HPDE6-E6E7 (cell line): ENCODE results near the gene DNAJC9.
"Not testable (repeated sequence)": the region's sequence is repeated elsewhere in the genome, so short reads cannot be mapped to it uniquely, and the experiment has no call there.

Source experiments
- DNase-seq: peaks from one replicate; pipeline ENCODE4 v3.0.0; 2011; ENCODE audit warnings: missing footprints; ENCODE audit errors: extremely low spot score

The DNAJC9 gene, protein sequence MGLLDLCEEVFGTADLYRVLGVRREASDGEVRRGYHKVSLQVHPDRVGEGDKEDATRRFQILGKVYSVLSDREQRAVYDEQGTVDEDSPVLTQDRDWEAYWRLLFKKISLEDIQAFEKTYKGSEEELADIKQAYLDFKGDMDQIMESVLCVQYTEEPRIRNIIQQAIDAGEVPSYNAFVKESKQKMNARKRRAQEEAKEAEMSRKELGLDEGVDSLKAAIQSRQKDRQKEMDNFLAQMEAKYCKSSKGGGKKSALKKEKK

DNA sequence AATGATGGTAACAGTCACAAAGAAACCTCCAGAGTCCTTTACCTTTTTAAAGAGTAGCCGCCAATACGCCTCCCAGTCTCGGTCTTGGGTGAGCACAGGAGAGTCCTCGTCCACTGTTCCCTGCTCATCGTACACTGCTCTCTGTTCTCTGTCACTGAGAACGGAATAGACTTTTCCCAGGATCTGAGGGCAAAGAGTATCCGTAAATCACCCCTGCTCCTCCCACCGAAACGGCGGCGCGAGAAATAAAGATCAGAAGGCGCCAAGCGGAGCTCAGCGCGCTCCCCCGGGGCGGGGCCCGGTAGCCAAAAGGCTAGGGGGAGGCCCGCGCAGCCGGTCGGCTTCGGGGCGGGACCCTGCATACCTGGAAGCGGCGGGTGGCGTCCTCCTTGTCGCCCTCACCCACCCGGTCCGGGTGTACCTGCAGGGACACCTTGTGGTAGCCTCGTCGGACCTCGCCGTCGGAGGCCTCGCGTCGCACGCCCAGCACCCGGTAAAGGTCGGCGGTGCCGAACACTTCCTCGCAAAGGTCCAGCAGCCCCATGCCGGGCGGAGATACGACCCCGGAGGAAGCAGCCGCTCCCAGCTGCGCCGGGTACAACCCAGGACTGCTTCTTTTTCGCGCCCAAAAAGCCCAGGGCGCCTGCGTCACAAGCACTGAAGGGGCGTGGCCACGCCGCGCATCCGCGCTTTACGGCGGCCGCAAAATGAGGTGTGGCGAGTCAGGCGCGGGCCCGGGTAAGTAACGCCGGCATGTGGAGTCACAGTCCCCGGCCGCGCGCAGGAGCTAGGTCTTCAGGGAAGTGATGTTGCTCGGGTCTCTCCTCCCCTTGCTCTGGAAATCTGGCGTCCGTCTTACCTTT, at the start of gene DNAJC9:
DNAJC9 (minus strand) TSS at position 610 of the 863 bp plus-strand sequence; CDS start at position 544, 66 bp downstream.
- DNase-seq, result peak; percentile 74

DNA sequence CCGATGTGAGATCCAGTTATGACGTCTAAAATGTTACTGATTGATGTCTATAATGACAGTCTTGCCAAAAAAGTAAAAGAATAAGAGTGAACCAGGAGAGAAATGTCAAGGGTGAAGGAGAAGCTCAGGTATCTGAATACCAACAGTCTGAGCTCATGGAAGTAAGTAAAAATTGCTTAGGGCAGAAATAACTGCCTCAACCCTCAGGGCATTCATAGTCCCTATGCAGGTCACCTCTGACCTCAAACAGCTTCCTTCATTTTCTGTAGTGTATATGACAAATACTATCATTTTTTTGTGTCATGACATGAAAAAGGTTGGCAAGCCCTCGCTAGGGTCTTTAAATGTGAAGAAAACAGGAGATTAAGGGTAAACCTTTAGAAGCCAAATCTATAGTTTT, 46.4 kb upstream of the DNAJC9 start:
- no peak for DNase-seq

DNA sequence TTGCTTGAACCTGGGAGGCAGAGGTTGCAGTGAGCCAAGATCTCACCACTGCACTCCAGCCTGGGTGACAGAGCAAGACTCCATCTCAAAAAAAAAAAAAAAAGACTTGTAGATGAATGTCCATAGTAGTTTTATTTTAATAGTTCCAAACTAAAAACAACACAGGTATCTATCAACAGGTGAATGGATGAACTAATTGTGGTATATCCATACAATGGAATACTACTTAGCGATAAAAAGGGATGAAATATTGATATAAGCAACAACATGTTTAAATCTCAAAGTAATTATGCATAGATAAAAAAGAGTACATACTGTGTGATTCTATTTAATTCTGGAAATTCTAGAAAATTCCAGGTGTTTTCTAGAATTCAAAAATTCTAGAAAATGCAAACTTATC, 42.9 kb upstream of the DNAJC9 start:
- DNase-seq, result no peak

DNA sequence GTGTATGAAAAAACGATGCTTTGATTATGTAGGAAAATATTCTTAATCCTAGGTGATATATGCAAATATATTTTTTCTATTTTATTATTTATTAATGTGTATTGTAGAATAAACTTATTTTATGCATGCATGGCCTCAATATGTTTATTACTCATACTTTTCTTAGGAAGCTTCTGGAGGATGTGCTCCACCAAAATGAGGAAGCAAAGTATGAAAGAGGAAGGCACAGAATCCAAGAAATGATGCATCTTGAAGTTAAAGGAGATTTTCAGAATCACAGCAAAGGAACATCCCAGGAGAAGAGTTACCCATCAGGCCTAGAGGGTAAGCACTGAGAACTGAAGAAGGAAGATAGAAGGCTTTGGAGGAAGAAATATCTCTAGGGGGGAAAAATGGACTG, 40.4 kb upstream of the DNAJC9 start:
- DNase-seq, result no peak

DNA sequence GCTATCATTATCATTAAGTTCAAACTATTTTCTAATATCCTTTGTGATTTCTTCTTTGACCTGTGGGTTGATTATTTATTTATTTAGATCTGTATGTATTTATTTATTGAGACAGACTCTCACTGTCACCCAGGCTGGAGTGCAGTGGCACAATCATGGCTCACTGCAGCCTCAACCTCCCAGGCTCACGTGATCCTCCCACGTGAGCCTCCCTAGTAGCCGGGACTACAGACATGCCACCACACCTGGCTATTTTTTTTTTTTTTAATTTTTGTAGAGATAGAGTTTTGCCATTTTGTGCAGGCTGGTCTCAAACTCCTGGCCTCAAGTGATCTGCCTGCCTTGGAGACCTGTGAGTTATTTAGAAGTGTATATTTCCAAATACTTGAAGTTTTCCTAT, 34.0 kb upstream of the DNAJC9 start:
- DNase-seq, result no peak

DNA sequence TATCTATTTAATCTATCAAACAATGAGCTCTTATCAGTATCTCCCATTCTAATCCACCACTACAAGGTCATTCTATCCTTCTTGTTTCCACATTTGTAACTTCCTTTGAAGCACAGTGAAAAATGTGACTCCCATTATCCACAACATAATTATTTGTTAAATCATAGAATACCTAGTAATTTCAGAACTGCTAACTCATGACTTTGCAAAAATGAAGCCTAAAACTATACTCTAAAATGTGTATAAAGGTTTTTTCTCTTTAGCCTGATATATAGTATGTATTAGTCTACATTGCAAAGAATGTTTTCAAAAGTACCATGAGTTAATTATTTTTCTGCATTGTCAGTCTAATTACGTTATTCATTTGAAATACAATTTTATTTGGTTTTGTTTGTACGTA, 17.4 kb upstream of the DNAJC9 start:
- no peak for DNase-seq

DNA sequence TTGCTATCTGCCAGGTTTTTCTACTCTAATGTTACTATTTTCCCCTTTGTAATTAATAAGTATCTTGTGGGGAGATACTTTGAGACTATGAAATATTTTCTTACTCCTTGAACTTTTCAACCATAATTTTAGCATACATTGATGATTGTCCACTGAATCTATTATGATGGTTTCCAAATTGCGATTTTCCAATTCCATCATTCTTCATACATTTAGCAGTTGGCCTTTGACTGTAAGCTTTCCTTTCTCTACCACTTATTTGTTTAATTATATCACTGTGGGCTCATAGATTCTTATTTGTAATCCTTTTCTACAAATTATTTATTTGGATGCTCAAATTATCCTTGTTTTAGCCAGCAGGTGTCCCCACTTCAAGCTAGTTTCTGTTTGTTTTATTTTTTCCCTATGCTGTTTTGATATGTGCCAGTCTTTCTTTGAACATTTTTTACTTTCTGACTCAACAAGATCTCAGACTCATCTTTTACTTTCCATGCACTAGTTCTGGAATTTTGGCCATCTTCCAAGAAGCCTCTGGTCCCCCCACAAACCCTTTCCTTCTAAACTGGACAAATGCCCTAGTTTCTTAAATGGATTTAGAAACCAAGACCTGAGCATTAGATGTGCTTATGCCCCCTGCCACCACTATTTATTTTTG, 16.8 kb upstream of the DNAJC9 start:
- no peak for DNase-seq

DNA sequence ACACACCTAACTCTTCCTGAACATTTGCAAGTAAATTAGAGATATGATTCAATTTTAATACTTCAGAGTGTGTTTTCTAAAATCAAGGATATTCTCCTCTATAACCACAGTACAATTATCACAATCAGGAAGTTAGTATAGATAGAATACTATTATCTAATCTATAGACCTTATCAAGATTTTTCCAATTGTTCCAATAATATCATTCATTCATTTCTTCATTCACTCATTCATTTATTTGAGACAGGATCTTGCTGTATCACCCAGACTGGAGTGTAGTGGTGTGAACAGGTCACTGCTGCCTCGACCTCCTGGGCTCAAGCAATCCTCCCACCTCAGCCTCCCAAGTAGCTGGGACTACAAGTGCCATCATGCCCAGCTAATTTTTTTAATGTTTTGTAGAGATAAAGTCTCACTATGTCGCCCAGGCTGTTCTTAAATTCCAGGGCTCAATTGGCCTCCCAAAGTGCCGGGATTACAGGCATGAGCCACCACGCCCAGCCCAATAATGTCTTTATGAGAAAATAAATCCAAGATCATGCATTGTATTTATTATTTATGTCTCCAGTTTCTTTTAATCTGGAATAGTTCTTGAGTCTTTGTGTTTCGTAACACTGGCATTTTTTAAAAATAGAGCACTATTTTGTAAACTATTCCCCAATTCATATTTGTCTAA, 16.0 kb upstream of the DNAJC9 start:
- no peak for DNase-seq

DNA sequence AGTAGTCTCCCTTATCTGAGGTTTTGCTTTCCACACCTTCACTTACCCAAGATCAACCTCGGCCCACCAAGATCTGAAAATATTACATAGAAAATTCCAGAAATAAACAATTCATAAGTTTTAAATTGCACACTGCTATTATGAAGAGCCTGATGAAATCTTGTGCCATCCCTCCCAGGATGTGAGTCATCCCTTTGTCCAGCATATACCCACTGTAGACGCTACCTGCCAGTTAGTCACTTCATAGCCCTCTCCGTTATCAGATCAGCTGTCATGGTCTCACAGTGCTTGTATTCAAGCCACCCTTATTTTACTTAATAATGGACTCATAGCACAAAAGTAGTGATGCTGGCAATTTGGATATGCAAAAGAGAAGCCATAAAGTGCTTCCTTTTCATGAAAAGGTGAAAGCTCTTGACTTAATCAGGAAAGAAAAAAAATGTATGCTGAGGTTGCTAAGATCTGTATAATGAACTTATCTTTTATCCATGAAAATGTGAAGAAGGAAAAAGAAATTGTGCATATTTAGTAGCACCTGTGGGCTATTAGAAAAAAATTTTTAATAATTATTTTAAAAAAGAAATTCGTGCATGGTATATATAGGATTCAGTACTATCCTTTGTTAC, 15.2 kb upstream of the DNAJC9 start:
- peak; percentile 64 for DNase-seq

DNA sequence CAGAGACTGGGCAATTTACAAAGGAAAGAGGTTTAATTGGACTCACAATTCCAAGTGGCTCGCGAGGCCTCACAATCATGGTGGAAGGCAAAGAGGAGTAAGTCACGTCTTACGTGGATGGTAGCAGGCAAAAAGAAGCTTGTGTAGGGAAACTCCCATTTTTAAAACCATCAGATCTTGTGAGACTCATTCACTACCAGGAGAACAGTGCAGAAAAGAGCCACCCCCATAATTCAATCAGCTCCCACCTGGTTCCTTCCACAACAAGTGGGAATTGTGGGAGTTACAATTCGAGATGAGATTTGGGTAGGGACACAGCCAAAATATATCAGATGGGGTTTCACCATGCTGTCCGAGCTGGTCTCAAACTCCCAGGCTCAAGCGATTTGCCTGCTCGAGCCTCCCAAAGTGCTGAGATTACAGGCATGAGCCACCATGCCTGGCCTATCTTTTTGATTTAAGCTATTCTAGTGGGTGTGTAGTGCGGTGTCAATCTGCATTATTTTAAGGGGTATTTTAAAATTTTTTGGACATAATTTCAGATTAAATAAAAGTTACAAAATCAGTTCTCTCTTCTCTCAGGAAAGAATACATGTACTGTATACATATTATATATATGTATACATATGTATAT, 14.4 kb upstream of the DNAJC9 start:
- DNase-seq, result no peak

DNA sequence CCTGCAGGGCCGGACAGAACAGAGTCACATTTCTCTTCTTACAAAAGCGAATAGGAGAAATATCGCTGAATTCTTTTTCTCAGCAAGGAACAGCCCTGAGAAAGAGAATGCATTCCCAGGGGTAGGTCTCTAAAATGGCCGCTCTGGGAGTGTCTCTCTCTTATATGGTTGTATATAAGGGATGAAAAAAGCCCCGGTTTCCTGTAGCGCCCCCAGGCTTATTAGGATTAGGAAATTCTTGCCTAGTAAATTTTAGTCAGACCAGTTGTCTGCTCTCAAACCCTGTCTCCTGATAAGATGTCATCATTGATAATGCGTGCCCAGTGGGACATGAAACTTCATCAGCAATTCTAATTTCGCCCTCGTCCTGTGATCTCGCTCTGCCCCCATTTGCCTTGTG, 11.6 kb upstream of the DNAJC9 start:
- not testable (repeated sequence) for DNase-seq

DNA sequence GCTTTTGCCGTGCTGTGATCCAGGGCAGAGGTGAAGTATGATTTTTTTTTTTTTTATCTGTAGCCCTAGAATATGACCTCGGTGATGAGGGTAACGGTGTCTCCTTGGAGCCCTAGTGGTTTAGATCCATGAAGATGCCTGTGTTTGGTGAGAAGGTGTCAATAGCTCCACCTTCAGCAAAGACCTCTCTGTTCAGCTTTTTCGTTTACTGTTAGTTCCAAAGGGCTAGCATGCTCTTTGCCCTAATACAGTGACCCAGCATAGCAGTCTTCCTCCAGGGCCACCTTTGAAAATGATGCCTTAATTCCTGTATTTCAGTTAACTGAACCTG, 6.1 kb upstream of the DNAJC9 start:
- no peak for DNase-seq

DNA sequence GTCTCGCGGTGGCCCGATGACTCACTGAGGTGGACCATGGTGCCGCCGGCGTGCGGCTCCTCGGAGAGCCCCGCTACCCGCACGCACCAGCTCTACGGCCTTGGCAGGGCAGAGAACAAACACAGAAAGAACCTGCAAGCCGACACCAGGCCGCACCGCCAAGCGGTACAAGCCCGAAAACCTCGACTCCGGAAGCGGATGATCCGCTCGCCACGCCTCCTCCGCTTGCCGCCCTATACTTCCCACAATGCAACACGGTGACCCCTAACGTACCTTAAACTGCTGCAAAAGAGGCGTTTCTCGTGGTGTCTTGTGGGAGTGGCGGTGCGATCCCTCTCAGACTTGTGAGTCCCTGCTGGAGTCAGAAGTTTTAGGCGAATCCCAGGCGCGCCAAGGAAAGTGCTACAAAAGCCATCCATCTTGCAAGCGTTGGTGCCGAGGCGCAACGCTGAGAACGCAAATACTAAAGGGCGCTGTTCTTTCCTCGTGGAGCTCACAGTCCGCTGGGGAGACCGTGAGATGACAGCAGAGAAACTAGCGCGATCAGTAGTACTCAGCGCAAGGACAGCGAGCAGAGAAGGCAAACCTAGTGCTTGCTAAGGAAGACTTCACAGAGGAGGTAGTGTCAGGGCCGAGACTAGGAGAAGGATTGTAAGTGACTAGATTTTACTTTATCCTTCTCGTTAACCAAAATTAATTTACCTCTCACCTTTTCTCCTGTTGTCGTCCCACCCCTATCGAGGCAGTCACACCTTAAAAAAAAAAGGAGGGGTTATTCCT, 5.6 kb upstream of the DNAJC9 start, which contains the start of gene MRPS16:
MRPS16 (minus strand) TSS at position 200 of the 780 bp plus-strand sequence; CDS start at position 38, 162 bp downstream.
- peak; percentile 83 for DNase-seq

DNA sequence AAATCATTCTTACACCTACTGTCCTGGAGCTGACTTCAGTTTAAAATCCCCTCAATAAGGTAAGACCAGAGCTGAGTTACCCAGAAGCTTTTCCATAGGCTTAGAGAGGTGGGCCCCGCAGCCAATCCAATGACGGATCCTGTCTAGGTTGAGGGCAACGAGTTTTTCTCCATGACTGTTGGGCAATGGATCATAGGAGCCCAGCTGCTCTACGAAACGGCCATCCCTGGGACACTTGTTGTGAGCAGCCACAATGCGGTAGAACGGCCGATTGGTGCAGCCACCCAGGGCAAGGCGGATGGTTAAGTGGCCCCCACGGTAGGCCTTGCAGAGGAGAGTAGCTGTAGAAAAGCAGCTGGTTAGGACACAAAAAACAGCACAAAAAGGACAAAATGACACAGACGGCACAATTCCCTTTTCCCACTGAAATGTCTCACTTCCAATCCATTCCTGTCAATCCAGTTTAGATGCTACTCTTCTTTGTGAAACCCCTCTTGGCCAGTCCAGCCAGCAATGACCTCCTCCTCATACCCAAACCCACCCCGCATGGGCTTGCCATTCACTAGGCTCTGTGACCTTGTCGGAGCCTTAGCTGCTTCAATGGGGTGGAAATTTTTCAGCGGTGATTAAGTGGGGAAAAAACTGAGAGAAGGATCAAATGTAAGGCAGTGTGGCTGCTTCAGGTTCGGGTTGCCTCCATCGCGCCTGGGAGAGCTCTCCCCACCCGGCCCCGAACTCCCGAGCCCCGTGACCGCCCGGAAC, 4.8 kb upstream of the DNAJC9 start:
- DNase-seq, result no peak

DNA sequence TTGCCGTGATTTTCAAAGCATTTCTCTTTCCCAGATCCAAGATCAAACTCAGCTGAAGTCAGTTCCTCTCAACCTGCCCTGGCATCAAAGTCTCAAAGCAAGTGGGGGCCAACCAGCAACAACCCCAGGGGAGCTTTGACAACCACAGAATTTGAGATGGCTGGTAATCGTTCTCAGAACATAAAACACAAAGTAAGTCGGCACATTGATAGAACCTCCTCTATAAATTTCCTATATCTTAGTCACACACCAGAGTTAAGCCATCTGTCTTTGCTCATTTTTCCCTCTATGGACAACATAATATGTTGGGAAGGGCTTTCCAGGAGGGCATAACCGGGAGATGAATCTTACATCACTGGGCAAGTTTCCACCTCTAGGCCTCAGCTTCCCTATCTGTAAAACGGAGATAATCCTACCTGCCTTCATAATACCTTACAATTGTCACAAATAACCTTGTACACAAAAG, 1.2 kb upstream of the DNAJC9 start:
- no peak for DNase-seq

DNA sequence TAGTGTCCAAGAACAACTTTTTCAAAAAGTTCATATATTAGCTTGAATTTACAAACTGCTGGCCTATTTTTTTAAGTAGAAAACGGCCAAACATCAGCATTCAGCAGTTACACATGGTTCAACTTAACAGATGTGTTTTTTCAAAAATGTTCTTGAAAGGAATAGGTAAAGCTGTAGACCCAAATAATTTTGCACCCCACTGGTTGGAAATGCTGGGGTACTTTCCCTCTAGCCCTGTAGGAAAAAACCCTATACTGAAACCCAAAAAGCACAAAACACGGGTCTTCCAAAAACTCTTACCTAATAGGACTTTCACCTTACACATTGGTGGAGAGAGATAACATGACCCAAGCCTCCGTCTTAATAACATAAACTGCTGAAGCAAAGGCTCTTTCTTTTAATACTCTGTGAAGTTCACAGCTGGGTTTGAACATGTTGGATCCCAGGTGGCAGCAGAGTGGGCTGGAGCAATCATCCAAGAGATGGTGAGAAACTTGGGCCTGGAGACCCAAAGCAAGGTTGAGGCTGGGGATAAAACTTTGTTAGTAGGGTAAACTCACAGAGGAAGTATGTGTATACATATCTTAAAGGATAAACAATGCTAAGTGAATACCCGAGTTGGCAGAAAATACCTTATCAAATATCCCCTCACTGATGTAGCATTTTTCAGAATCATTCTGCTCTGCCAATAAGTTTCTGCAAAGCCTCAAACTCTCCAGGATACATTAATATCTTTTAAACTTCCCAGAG, 629 bp upstream of the DNAJC9 start:
- DNase-seq, result no peak

DNA sequence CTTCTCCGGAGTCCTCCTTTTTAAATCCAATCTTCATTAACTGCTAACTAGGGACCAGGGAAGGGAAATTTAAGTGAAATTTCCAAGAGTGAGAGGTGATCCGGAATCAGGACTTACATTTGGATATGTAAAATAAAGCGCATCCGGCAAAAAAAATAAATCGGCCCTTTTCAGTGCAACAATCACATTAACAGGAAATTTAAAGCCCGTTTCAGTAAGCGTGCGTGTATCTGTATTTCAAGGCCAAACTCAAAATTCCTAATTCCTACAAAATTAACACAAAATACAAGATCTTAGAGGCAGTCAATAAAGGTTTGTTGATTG, 771 bp downstream of the DNAJC9 start:
- DNase-seq, result no peak

DNA sequence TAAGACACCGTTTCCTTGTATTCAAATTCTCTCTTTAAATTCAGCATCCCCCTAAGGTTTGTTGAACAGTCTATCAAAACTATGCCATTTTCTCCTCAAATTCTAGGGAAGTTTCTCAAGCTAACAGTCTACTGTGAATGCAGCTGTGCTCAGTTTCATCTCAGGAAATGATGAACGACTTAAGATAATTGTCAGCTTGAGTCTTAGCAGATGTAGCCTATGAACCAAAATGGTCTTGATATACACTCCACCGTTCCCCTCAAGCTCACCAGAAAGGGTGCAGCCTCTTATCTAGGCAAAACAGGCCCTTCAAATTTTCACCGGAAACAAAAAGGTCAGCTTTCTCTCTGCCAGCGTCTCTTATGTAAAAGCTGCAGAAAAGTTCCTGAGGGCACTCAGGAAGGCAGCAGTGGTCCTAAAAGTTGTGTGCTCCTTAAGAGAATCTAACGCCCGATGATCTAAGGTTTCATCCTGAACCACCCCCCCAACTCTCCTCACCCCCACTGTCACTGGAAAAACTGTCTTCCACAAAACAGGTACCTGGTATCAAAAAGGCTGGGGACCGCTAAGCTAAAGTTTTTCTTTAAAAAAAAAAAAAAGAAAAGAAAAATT, 2.1 kb downstream of the DNAJC9 start:
- no peak for DNase-seq

DNA sequence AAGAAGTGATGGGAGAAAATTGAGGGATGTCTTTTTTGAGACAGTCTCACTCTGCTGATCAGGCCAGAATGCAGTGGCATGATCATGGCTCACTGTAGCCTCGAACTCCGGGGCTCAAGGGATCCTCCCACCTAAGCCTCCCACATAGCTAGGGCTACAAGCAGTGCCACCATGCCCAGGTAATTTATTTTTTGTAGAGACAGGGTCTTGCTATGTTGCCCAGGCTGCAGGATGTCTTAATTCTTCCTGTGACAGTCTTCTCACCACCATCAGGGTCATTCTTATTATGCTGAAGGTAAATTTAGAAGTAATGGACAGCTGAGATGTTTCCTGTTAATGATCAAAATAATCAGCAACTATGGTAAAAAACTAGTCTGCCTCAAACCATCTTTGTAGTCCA, 7.1 kb downstream of the DNAJC9 start:
- no peak for DNase-seq
